GM18502 (cell line): ENCODE measurements around the gene MACIR.
"Not testable (repeated sequence)": the region's sequence is repeated elsewhere in the genome, so short reads cannot be mapped to it uniquely, and the experiment has no call there.

Experiments used
- ATAC-seq: cut with Tn5 transposase; IDR thresholded peaks from one replicate; pipeline ENCODE4 v1.9.1; 2021; ENCODE audit warnings: mild to moderate bottlenecking; ENCODE audit not compliant: unreplicated experiment, poor library complexity

MACIR gene, protein sequence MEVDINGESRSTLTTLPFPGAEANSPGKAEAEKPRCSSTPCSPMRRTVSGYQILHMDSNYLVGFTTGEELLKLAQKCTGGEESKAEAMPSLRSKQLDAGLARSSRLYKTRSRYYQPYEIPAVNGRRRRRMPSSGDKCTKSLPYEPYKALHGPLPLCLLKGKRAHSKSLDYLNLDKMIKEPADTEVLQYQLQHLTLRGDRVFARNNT

DNA sequence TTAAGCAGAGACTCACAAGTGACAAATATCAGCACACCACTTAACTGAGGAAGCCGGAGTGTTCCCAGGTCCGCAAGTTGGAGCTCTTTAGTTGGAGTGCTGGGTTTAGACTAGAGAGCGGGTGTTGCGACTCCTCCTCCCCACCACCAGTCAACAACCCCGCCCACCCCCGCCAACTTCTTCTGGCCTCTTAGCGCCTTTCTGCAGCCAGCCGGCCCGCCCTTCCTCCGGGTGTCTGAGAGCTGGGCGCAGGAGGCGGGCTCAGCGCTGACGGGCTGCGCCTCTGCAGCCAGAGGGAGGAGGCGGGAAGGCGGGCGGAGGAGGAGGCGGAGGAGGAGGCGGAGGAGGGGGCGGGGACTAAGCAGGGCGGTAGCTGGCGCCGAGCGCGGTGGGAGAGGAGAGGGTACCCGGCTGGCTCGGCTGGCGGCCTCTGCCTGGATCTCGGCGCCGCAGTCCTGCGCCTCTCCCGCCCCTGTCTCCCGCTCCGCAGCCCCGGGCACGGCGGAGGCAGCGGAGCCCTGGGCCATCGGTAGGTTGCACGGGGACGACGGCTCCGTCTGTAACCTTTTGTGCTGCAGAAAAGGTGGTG is at the start of gene MACIR:
Gene MACIR, plus strand, starts transcription at position 396 of the 589 bp plus-strand sequence. CDS start 17,157 bp downstream, outside the sequence.
- ATAC-seq = peak; percentile 82

DNA sequence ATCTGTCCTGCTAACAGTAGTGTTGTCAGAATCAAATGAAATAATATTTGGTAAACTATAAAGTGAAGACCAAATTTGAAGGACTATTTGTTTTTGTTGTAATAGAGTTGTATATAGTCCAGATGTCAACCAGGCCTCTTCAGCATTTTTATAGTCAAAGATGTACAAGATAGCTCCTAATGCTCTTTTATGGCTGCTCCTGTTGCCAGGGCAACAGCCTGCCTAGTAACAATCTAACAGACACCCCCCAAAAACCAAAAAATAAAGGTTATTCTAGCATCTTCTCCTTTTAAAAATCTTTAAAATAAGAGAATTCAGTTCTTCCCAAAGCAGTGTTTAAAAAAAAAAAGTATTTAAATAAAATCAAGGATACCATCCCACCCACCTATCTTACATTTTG is 49.5 kb upstream of the MACIR start:
- ATAC-seq = no peak

DNA sequence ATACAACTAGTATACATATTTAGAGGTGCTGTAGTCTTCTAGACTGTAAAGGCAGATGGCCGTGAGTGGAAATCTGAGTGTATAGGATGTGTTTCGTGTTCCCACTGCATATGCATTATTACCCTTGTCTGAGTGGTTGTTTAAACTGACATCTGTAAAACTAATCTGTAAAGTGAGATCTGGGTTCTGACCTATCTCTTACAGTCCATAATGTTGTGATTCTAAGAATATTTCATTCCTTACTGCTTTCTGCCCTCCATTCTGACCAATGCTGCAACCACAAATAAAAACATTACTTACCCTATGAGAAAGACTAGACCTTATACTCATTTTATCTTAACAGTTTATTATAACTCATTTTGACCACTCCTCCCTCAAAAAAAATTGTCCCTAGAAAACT is 47.6 kb upstream of the MACIR start:
- no peak for ATAC-seq

DNA sequence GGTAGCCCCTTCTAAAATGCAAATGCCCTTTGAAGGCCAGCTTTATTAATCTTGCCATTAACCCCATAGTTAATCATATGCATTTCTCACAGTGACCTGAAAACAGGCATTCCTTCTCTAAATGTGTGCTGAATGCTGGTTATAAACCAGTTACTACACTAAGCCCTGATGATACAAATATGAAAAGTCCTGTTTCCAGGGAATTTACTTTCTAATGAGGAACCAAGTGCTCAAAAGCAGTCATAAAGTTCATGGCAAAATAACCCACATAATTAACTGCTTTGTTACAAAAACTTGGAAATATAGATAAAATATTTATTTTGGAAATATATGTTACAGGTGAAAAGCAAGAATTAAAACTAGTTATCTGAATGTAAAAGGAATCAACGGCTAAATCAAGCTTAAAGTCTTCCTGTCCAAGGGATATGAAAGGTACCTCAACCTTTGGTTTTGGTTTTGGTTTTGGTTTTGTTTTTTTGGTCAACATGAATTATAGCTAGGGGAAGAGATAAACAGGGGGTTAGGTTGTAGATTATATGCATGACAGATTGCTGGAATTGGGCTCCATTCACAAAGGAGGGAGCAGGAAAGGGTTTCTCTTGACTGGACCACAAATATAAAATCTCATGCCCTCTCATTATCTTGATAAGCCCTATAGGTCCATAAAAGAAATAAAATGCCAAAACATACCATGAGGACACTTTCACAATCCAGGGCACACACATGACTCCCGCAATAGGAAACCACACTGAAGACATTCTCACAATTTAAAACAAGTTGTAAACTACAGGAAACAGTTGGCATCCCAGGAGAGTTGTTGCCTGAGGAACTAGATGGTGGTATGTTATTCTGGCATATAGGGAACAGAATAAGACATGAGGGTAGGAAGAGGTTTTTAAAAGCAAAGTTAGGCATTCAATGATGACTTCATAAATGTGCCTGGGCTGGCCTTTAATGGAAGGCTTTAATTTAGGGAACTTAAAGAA is 46.7 kb upstream of the MACIR start:
- ATAC-seq = peak; percentile 84

DNA sequence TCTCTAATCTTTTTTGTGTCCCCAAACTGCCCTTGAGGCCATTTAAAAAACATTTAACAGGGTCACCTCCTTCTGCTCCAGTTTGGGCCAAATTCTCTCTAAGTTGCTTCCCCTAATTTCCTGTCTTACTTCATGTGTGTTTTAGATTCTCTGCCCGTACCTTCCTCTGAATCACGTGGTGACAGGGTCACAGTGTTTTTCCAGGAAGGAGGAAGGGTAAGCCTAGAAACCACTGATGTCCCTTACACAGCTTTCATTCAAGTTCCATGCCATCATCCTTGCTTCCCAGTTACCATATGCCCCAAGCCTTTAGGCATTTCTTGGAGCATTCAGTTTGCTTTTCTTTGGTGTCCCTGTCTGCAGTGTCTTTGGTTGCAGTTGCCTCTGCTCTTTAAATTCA is 42.4 kb upstream of the MACIR start:
- ATAC-seq = no peak

DNA sequence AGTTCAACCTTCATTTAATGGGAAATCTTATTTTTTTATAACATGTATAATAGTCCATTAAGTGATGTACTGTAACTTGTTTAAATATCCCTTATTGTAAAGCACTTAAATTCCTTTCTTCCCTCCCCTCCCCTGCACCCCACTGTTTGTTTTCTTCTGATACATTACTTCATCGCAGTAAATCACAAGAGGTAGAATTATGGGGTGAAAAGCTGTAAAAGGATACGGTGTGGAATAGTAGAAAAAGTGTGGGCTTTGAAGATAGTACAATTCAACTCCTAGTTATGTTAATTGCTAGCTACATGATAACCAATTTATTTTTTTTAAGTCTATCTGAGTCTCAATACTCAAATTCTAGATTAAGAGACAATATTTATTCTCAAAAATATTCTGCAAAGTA is 41.9 kb upstream of the MACIR start:
- ATAC-seq = no peak

DNA sequence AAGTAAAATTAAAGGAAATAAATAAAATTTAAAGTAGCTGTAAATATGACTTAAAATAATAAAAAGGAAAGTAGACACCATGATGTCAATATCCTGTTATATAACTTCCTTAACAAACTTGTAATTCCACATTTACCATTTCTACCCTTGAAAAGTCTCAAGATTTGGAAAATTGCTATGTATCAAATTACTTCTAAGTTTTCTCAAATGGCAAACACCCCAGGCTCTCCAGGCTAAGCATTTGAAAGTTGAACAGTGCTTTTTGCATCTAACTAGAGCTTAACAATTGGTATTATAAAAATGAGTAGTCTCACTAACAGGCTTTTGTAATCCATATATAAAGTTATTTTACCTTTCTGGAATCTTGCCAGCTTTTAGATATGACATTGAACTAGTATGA is 41.5 kb upstream of the MACIR start:
- no peak for ATAC-seq

DNA sequence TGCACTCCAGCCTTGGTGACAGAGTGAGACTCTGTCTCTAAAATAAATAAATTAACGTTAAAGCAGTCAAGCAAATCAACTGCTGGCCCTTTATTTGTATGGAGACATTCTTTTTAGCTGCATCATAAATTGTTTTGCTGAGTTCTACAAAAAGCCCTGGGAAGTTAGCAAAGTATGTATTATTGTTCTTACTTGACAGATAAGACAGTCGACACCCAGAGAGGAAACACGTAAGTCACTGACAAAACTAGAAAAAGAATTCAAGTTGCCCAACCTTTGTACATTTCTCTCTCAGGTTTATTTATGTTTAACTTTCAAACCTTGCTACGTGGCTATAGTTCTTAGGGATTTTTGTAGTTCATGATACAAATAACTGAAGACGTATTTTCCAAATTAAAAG is 40.4 kb upstream of the MACIR start:
- ATAC-seq = no peak

DNA sequence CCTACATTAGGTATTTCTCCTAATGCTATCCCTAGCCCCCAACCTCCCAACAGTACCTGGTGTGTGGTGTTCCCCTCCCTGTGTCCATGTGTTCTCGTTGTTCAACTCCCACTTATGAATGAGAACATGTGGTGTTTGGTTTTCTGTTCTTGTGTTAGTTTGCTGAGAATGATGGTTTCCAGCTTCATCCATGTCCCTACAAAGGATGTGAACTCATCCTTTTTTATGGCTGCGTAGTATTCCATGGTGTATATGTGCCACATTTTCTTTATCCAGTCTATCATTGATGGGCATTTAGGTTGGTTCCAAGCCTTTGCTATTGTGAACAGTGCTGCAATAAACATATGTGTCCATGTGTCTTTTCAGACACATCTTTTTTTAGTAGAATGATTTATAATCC is 39.5 kb upstream of the MACIR start:
- ATAC-seq = not testable (repeated sequence)

DNA sequence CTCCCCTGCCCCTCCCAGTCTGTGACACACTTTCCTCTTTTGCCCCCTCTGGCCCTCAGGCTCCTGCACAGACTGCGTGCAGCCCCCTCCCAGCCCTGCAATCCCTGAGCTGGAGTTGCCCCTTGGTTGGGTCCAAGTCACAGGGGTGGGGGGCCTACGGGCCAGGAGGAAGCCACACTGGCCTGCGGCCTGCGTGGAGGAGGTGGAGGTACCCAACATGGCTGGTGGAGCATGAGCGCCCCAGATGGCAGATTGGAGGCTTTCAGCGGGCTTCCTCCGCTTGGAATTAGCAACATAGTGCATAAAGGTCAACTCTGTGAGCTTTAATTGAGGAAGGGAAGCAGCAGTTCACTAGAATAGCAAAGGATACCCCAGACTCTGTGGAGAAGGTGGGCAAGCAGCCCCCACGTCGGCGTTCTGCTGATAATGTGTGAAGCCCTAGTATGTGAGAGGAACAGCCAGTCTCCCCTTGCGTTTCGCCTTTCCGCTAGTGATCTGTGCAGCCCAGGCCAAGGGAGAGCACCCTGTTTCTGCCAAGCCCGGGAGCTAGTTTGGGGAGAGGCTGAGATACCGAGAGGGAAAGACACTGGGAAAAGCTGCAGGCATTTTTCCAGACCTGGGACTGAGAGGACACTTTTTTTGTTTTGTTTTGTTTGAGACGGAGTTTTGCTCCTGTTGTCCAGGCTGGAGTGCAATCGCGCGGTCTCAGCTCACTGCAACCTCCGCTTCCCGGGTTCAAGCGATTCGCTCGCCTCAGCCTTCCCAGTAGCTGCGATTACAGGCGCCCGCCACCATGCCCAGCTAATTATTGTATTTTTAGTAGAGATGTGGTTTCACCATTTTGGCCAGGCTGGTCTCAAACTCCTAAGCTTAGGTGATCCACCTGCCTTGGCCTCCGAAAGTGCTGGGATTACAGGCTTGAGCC is 35.3 kb upstream of the MACIR start:
- no peak for ATAC-seq

DNA sequence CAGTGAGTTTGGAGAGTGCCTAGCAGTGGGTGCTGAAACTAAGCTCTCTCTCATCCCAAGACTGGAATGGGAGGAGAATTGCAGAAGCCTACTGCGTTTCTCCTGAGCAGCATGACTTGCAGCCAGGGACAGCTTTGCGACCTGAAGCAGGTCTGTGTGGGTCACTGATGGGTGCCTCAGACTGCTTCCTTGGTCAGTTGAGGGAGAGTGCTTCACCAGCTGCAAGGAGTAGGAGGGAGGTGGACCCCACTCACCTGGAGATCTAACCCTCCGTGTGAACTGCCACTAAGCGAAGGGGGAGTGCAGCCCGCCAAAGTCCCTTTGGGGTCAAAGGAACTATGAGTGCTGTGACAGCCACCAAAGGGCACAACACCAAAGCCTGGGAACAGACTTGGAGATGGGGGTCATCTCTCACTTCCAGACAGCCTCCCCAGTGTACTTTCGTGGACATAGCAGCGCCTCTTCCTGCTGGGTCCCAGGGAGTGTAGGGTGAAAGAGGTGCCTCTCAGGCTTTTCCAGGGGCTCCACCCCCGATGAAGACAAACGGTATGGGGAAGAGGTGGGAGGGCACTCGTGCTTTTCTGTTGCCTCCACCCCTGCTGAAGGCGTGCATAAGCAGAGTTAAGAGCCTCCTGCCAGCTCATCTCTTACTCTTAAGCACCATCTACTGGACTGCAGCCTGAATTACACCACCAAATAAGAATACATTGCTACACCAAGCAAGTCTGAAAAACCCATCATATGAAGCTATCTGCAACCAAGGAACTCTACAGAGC is 34.3 kb upstream of the MACIR start:
- ATAC-seq = peak; percentile 98

DNA sequence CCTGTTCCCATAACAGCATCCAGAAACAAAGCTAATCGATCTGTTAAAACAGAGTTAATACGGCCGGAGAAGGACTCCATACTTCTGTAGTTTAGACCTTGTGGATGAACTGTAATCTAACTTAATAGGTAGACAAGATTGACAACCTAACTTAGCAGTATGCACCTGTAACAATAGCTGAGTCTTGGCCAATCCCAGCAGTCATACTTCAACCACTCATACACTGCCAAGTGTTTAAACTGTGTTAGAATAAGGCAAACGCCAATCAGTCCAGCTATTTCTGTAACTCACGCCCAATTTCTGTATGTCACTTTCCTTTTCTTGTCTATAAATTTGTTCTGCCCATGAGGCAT is 33.7 kb upstream of the MACIR start:
- ATAC-seq = no peak

DNA sequence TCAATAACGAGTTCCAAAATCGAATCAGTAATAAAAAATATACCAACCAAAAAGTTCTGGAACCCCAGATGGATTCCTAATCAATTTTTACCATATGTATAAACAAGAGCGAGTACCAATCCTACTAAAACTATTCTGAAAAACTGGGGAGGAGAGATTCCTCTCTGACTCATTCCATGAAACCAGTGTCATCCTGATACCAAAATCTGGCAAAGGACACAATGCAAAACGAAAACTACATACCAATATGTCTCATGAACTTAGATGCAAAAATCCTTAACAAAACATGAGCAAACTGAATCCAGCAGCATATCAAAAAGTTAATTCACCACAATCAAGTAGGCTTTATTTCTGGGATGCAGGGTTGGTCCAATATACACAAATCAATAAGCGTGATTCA is 30.5 kb upstream of the MACIR start:
- no peak for ATAC-seq

DNA sequence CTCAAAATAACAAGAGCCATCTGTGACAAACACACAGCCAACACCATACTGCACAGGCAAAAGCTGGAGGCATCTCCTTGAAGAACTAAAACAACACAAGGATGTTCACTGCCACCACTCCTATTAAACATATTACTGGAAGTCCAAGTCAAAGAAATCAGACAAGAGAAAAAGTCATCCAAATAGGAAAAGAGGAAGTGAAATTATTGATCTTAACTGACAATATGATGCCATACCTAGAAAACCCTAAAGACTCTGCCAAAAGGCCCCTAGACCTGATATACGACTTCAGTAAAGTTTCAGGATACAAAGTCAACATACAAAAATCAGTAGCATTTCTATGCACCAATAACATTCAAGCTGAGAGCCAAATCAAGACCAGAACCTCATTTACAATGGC is 30.0 kb upstream of the MACIR start:
- no peak for ATAC-seq

DNA sequence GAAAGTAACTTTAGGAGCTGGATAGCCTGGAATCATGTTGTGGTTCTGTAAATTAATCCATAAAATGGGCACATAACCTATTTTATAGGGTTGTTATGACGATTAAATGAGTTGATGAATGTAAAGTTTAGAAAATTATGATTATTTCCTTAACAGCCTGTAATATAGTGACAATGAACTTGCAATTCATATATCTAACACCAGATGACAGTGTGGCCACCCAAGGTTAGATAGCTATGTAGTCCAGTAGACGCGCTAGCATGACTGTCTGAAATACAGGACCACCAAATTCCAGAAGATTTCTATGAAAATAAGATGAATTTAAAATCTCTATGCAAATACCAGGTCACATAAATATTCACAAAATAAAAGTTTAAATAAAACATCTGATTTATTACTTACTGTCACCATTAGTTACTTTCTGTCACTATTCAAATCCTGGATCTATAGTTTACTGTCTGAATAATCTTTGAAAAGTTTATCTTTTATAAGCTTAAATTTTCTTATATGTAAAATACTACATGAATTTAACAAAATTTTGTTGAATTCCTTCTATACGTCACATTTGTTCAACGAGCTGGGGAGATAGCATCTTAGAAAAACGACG is 26.1 kb upstream of the MACIR start:
- peak; percentile 83 for ATAC-seq

DNA sequence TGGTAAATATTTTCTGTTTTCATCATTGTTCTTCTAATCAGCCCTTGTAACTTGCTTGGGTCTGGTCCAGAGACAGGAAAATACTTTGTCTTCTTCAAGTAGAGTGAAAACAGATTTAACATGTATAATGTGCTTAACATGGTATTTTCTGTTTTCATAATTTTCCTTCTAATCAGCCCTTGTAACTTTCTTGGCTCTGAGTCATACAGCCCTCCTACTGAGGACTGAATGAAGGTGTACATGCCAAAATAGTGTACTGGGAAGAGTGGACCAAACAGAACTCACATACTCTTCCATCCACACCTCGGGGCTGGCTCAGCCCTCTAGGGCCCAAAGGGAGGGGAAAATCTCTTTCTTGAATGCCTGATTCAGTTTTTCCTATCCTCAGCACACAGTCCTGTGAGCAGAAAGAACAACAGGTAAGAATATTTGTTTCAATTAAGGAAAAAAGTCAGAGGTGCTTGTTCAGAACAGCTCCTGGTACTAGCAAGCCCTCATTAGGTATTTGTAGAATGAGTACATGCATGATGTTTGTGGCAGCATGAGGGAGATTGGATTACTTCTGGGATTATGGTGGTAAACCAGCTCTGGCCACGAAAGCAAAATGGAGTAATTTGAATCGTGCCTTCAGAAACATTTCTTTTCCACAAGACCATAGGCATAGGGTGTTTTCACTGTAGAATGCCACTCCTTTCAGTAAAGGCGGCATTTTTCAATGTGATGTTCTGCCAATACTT is 24.2 kb upstream of the MACIR start:
- no peak for ATAC-seq

DNA sequence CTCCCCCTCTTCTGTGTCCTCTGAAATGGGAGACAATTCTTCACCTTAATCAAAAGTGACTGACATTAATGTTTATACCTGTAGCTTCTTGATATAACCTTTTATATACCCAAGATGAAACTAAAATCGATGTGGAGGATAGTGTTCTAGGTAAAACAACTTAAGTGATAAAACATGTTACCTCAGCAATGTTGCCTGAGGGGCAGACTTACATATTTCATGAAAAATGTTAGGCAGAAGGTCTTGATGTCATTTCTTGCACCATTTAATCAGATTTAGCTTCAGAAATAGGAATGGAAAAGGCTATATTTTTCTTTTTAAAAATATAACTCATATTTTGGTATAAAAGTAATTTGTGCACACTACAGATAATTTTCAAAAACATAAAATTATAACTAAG is 22.7 kb upstream of the MACIR start:
- ATAC-seq = no peak

DNA sequence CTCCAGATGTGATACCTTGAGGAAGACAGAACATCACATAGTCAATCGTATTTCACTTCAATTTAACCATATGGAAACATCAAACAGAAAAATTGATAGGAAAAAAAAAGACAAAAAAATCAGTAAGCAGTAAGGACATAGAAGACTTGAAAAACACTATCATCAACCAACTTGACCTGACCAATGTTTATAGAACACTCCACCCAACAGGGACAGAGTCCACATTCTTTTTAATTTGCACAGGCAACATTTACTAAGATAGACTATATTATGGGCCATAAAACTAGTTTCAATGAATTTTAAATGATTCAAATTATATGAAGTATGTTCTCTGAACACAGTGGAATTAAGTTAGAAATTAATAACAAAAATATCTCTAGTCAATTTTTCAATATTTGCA is 20.8 kb upstream of the MACIR start:
- ATAC-seq = no peak

DNA sequence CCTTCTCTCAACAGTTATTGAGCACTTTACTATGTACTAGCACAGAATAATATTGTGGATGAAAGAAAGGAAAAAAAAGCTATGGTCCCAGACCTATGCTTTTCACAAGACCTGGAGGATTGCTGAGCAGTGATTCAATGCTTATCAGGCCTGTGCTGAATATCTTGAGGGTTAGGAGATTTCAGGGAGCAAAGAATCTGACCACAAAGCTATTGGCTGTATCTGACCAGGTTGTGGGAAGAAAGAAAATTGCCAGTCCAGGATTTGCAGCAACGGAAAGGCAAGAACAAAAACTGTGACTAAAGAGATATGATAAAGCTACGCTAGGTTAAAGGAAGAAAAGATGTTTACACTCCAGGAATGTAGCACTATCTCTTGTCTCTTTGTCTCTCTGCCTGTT is 14.9 kb upstream of the MACIR start:
- ATAC-seq = no peak
